ENCODE data around the gene EPB41. TPM values are rescaled to one million over a fixed set of nuclear protein-coding genes. Genes with fewer than 3 reads are reported as not detected.

The EPB41 gene
- total and polyA plus RNA-seq, 2 experiments from 2014 or later, result 26.8 to 112 TPM

DNA sequence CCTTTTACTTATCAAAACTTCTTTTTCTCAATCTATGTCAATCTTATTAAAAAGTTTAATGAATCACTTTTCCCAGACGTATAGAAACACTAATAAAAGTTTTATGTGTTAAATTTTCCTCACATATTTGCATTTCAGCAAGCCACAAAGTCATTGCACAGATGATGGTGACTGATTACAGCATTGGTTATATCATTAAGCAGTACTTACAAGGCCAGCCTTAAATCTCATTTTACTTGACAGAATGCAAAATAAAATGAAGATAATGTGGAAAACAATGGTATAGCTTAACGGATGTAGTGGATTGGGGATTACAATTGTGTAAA lies 169.8 kb downstream of the EPB41 start (continued):
- TF ChIP-seq, protein P1, sequence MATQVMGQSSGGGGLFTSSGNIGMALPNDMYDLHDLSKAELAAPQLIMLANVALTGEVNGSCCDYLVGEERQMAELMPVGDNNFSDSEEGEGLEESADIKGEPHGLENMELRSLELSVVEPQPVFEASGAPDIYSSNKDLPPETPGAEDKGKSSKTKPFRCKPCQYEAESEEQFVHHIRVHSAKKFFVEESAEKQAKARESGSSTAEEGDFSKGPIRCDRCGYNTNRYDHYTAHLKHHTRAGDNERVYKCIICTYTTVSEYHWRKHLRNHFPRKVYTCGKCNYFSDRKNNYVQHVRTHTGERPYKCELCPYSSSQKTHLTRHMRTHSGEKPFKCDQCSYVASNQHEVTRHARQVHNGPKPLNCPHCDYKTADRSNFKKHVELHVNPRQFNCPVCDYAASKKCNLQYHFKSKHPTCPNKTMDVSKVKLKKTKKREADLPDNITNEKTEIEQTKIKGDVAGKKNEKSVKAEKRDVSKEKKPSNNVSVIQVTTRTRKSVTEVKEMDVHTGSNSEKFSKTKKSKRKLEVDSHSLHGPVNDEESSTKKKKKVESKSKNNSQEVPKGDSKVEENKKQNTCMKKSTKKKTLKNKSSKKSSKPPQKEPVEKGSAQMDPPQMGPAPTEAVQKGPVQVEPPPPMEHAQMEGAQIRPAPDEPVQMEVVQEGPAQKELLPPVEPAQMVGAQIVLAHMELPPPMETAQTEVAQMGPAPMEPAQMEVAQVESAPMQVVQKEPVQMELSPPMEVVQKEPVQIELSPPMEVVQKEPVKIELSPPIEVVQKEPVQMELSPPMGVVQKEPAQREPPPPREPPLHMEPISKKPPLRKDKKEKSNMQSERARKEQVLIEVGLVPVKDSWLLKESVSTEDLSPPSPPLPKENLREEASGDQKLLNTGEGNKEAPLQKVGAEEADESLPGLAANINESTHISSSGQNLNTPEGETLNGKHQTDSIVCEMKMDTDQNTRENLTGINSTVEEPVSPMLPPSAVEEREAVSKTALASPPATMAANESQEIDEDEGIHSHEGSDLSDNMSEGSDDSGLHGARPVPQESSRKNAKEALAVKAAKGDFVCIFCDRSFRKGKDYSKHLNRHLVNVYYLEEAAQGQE (IDR thresholded peaks at IDR 0.05; ENCODE audit: unreplicated experiment), result no peak
- TF ChIP-seq NANOG (IDR thresholded peaks at IDR 0.05; ENCODE audit: borderline replicate concordance), result no peak

DNA sequence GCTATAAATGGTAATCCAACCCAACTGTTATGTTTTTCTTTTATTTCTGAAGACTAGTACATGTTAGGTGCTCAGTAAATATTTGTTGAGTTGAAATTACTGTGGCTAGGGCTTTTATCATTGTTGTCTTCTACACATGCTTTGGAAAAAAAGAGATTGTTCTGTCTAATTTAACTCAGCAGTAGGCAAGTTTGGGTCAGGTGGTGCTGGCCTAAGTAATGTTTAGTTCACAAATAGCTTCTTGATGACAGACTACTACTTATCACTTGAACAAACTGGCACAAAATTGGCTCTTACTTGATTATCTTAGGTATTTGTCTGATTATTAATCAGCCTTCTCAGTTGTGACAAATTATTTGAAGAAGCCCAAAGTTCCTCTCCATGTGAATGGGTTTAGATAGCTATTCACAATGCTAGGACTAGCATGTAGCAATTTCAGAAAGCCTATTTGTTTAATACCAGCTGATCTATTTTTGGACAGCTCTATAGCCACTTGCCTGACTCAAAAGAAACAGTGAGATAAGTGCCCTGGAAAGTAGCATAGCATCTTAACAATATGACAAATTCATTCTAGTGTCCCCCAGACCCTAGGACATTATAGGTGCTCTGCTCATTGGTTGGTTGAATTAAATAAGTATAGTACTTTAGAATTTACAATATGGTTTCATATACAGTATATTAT lies 176.7 kb downstream of the EPB41 start:
- no peaks in the 10 kb centered on the region; the same call in 1 of the 2 replicates for H3F3A ChIP-seq (replicated peaks; ENCODE audit: low read depth)
- no peaks in the 10 kb centered on the region for H3K9me3 Mint-ChIP-seq
- no peak overlapping the region for H3K4me3 ChIP-seq
- H3K9me2 ChIP-seq (ENCODE audit: insufficient read depth), result no peaks in the 10 kb centered on the region
- no peak overlapping the region for H3K4me2 ChIP-seq
- no peak for ATAC-seq
- no peak overlapping the region for H3K27ac ChIP-seq (ENCODE audit: low read depth)
- no peak overlapping the region for H2AFZ ChIP-seq
- peaks cover 7% of the 10 kb centered on the region for H3K27me3 Mint-ChIP-seq (ENCODE audit: insufficient read depth, low read depth, poor library complexity)
- H3K27me3 ChIP-seq (ENCODE audit: insufficient read depth), result no peaks in the 10 kb centered on the region
- H3K36me3 Mint-ChIP-seq (ENCODE audit: low read depth), result peaks cover 14% of the 10 kb centered on the region
- peaks cover 3% of the 10 kb centered on the region for H3K4me1 Mint-ChIP-seq
- no peaks in the 10 kb centered on the region for H3K4me1 ChIP-seq (ENCODE audit: insufficient read depth)
- DNase-seq (ENCODE audit: low spot score), result no peak
- H4K20me1 ChIP-seq (replicated peaks; ENCODE audit: insufficient read depth), result no peaks in the 10 kb centered on the region
- no peaks in the 10 kb centered on the region for H3K36me3 ChIP-seq (ENCODE audit: insufficient read depth)
- no peaks in the 10 kb centered on the region; the same call in 1 of the 2 replicates for H3K79me2 ChIP-seq (replicated peaks; ENCODE audit: insufficient read depth)
- H3K4me3 Mint-ChIP-seq, result no peak overlapping the region
- no peak overlapping the region for H3K27ac Mint-ChIP-seq
- TF ChIP-seq JUNB (IDR thresholded peaks at IDR 0.05; ENCODE audit: unreplicated experiment) (no peak), NANOG (IDR thresholded peaks at IDR 0.05; ENCODE audit: borderline replicate concordance) (no peak), CREB1 (CRISPR knock-in tag; IDR thresholded peaks at IDR 0.05; ENCODE audit: low read depth) (no peak), STAT1 (IDR thresholded peaks at IDR 0.05; ENCODE audit: unreplicated experiment) (no peak), EZH2phosphoT487 (IDR thresholded peaks at IDR 0.05; ENCODE audit: unreplicated experiment) (no peak), POLR2AphosphoS5 (IDR thresholded peaks at IDR 0.05; ENCODE audit: low read depth) (no peak), ZNF331 (CRISPR knock-in tag; IDR thresholded peaks at IDR 0.05; ENCODE audit: low read depth) (no peak), EZH2 (IDR thresholded peaks at IDR 0.05; ENCODE audit: low read depth, unreplicated experiment) (no peak), ZNF114 (CRISPR knock-in tag; IDR thresholded peaks at IDR 0.05) (no peak)
- TF ChIP-seq, protein P1 (IDR thresholded peaks at IDR 0.05; ENCODE audit: unreplicated experiment), result no peak
- TF ChIP-seq, protein P2, sequence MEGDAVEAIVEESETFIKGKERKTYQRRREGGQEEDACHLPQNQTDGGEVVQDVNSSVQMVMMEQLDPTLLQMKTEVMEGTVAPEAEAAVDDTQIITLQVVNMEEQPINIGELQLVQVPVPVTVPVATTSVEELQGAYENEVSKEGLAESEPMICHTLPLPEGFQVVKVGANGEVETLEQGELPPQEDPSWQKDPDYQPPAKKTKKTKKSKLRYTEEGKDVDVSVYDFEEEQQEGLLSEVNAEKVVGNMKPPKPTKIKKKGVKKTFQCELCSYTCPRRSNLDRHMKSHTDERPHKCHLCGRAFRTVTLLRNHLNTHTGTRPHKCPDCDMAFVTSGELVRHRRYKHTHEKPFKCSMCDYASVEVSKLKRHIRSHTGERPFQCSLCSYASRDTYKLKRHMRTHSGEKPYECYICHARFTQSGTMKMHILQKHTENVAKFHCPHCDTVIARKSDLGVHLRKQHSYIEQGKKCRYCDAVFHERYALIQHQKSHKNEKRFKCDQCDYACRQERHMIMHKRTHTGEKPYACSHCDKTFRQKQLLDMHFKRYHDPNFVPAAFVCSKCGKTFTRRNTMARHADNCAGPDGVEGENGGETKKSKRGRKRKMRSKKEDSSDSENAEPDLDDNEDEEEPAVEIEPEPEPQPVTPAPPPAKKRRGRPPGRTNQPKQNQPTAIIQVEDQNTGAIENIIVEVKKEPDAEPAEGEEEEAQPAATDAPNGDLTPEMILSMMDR (conservative IDR thresholded peaks at IDR 0.05; ENCODE audit: low read depth in 2 of 2), result no peak
- TF ChIP-seq, protein P3, sequence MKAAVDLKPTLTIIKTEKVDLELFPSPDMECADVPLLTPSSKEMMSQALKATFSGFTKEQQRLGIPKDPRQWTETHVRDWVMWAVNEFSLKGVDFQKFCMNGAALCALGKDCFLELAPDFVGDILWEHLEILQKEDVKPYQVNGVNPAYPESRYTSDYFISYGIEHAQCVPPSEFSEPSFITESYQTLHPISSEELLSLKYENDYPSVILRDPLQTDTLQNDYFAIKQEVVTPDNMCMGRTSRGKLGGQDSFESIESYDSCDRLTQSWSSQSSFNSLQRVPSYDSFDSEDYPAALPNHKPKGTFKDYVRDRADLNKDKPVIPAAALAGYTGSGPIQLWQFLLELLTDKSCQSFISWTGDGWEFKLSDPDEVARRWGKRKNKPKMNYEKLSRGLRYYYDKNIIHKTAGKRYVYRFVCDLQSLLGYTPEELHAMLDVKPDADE (IDR thresholded peaks at IDR 0.05), result no peak
